ENCODE results near the gene SSUH2.
A peak's percentile ranks its signal among the peaks of the same experiment; 100 is the strongest.

SSUH2 gene

GRCh38 chr3:8662594-8662993 is 18.0 kb upstream of the SSUH2 start:
- in situ Hi-C loops (cut with HindIII; ENCODE audit: low sequenced_read_pairs), result no loop called here
- TF ChIP-seq, protein P1, sequence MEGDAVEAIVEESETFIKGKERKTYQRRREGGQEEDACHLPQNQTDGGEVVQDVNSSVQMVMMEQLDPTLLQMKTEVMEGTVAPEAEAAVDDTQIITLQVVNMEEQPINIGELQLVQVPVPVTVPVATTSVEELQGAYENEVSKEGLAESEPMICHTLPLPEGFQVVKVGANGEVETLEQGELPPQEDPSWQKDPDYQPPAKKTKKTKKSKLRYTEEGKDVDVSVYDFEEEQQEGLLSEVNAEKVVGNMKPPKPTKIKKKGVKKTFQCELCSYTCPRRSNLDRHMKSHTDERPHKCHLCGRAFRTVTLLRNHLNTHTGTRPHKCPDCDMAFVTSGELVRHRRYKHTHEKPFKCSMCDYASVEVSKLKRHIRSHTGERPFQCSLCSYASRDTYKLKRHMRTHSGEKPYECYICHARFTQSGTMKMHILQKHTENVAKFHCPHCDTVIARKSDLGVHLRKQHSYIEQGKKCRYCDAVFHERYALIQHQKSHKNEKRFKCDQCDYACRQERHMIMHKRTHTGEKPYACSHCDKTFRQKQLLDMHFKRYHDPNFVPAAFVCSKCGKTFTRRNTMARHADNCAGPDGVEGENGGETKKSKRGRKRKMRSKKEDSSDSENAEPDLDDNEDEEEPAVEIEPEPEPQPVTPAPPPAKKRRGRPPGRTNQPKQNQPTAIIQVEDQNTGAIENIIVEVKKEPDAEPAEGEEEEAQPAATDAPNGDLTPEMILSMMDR (IDR thresholded peaks at IDR 0.05; ENCODE audit: low read depth, low read length), result no peak
- no peak overlapping the region for H3K4me3 ChIP-seq (ENCODE audit: low read depth, low read length)
- no peak for DNase-seq (ENCODE audit: low read depth, low spot score)

- TF ChIP-seq, protein P1 (IDR thresholded peaks at IDR 0.05; ENCODE audit: low read depth, low read length), result no peak
- in situ Hi-C loops (cut with HindIII; ENCODE audit: low sequenced_read_pairs), result no loop called here
- DNase-seq (ENCODE audit: low read depth, low spot score), result peak; percentile 81
- H3K4me3 ChIP-seq (ENCODE audit: low read depth, low read length), result no peak overlapping the region
These were observed 15.8 kb upstream of the SSUH2 start for GRCh38 chr3:8660175-8661118.

GRCh38 chr3:8659242-8659641 is 14.6 kb upstream of the SSUH2 start:
- no peak for DNase-seq (ENCODE audit: low read depth, low spot score)
- in situ Hi-C loops (cut with HindIII; ENCODE audit: low sequenced_read_pairs), result no loop called here
- no peak overlapping the region for H3K4me3 ChIP-seq (ENCODE audit: low read depth, low read length)
- TF ChIP-seq, protein P1 (IDR thresholded peaks at IDR 0.05; ENCODE audit: low read depth, low read length), result no peak

GRCh38 chr3:8658306-8659212 is 14.0 kb upstream of the SSUH2 start:
- TF ChIP-seq, protein P1 (IDR thresholded peaks at IDR 0.05; ENCODE audit: low read depth, low read length), result no peak
- DNase-seq (ENCODE audit: low read depth, low spot score), result peak; percentile 89
- no peak overlapping the region for H3K4me3 ChIP-seq (ENCODE audit: low read depth, low read length)
- in situ Hi-C loops (cut with HindIII; ENCODE audit: low sequenced_read_pairs), result no loop called here

DNA sequence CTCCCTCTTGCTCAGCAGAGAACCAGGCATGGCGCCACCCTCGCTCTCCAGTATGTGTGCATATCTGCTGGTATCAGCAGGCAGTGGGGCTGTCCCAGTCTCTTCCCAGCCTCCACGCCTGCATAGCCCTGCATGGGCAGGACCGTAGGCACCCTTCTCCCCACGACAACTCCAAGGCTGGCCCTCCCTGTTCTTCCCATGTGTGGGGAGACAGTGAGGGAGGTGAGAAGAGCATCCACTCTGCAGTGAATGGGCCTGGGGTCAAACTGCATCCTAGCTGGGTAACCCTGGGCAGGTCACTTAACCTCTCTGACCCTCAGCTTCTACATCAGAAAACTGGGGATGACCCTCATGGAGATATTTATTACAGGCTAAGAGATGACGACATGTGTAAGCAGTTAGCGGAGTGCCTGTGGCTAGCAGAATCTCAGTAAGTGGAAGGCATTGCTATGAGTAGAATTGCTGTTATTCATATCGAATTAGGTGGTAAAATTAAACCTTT is 13.3 kb upstream of the SSUH2 start:
- DNase-seq (ENCODE audit: low read depth, low spot score), result no peak
- H3K4me3 ChIP-seq (ENCODE audit: low read depth, low read length), result no peak overlapping the region
- in situ Hi-C loops (cut with HindIII; ENCODE audit: low sequenced_read_pairs), result no loop called here
- TF ChIP-seq, protein P1 (IDR thresholded peaks at IDR 0.05; ENCODE audit: low read depth, low read length), result no peak

DNA sequence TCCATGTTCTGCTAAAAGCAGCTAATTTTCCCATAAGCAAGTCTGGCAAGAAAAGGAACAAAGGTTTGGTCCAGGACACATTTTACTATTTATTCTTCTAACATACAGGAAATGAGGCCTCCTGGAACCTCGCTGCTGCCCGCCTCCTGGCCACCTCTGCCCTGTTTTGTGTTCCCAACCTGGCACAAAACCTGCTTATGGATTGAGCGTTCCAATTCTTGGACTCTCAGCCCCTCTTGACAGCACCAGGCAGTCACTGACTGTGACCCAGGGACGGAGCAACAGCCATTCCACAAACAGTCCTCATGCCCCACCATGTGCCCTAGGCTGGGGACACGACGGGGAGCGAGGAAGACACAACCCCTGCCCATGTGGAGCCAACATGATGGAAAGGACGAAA is 11.6 kb upstream of the SSUH2 start:
- TF ChIP-seq, protein P1 (IDR thresholded peaks at IDR 0.05; ENCODE audit: low read depth, low read length), result no peak
- in situ Hi-C loops (cut with HindIII; ENCODE audit: low sequenced_read_pairs), result no loop called here
- DNase-seq (ENCODE audit: low read depth, low spot score), result no peak
- no peak overlapping the region for H3K4me3 ChIP-seq (ENCODE audit: low read depth, low read length)
